HCT116 (cell line): ENCODE results near the gene UVSSA. TPM values are rescaled to one million over a fixed set of nuclear protein-coding genes. Genes with fewer than 3 reads are reported as not detected.

Source experiments
- ATAC-seq: fragments of 200-7000 bp; cut with Tn5 transposase; 2 replicates; pipeline ENCODE4 v1.9.1; 2020; ENCODE audit warnings: mild to moderate bottlenecking, moderate library complexity
- BruUV-seq: library from RNA; stranded (reverse); fragments of 400-500 nt; replicated peaks from 2 replicates; lab custom pipeline; 2021; lab: Mats Ljungman, UMichigan
- CTCF ChIA-PET: fragments of 300-600 bp; sonication (Branson Sonifier 250); formaldehyde crosslinking; loops from one replicate; lab custom pipeline; 2021; ENCODE audit warnings: antibody characterized with exemption; lab: Charles Lee
- POLR2A ChIA-PET: fragments of 300-600, 350-600 bp; sonication (Branson Sonifier 250); formaldehyde crosslinking; loops from one replicate; lab custom pipeline; 2021; ENCODE audit warnings: antibody characterized with exemption; lab: Charles Lee
- RAD21 ChIA-PET, 2 experiments: fragments of 300-600 bp; sonication (Branson Sonifier 250); formaldehyde crosslinking; loops; one replicate each; lab custom pipeline; 2023; ENCODE audit warnings: low total read pairs in 2 of 2; ENCODE audit not compliant: uncharacterized antibody in 2 of 2, unreplicated experiment in 2 of 2, low non-redundant PET in 1 of 2; lab: Charles Lee
- DNase-seq: peaks from one replicate; pipeline ENCODE4 v3.0.0-alpha.2; 2010; ENCODE audit warnings: low read depth, low spot score
- H2AFZ ChIP-seq: fragments of 200-600 bp; shearing (Covaris generic), sonication (generic); 2 replicates; pipeline ENCODE4 v1.6.1; 2017; ENCODE audit warnings: low read depth, mixed run types, mixed read lengths, antibody characterized with exemption, low read length; ENCODE audit not compliant: poor library complexity, severe bottlenecking
- H3K27ac ChIP-seq: 2 replicates; pipeline ENCODE4 v1.5.1; 2012; ENCODE audit warnings: low read depth, low read length
- H3K27me3 ChIP-seq: fragments of 200-600 bp; sonication (generic); 2 replicates; pipeline ENCODE4 v1.6.1; 2016; ENCODE audit warnings: mixed run types, low read length, mixed read lengths; ENCODE audit not compliant: insufficient read depth
- H3K36me3 ChIP-seq, 2 experiments: fragments of 200-500 bp in 1 of 2; fragments of 200-600 bp in 1 of 2; sonication (Bioruptor generic) in 1 of 2; sonication (generic) in 1 of 2; 2 replicates each; pipeline versions ENCODE4 v1.5.1 to v1.6.1; 2014 to 2016; ENCODE audit warnings: low read length in 2 of 2, inconsistent platforms in 1 of 2, mixed read lengths in 1 of 2, mixed run types in 1 of 2; ENCODE audit not compliant: insufficient read depth in 2 of 2, control insufficient read depth in 1 of 2
- H3K4me1 ChIP-seq, 2 experiments: fragments of 200-600 bp in 1 of 2; sonication (generic) in 1 of 2; 2 replicates each; pipeline versions ENCODE4 v1.5.1 to v1.6.1; 2012 to 2017; ENCODE audit warnings: low read length in 2 of 2, inconsistent platforms in 1 of 2, mild to moderate bottlenecking in 1 of 2, mixed read lengths in 1 of 2, mixed run types in 1 of 2, moderate library complexity in 1 of 2; ENCODE audit not compliant: insufficient read depth in 2 of 2, control insufficient read depth in 1 of 2
- H3K4me2 ChIP-seq: fragments of 200-600 bp; sonication (generic); 2 replicates; pipeline ENCODE4 v1.6.1; 2017; ENCODE audit warnings: mixed run types, low read length, mixed read lengths
- H3K4me3 ChIP-seq, 2 experiments: fragments of 200-600 bp in 1 of 2; sonication (generic) in 1 of 2; replicated peaks in 1 of 2; 2 replicates each; pipeline ENCODE4 v1.5.1; 2011 to 2016; ENCODE audit warnings: low read length in 2 of 2, control low read depth in 1 of 2, low read depth in 1 of 2, mild to moderate bottlenecking in 1 of 2, mixed read lengths in 1 of 2, mixed run types in 1 of 2
- H3K79me2 ChIP-seq: fragments of 200-600 bp; sonication (generic); 2 replicates; pipeline ENCODE4 v1.6.1; 2017; ENCODE audit warnings: mild to moderate bottlenecking, mixed run types, low read length, moderate library complexity, mixed read lengths; ENCODE audit not compliant: insufficient read depth
- H3K9ac ChIP-seq: fragments of 200-600 bp; sonication (generic); 2 replicates; pipeline ENCODE4 v1.6.1; 2016; ENCODE audit warnings: low read length, mixed read lengths
- H3K9me2 ChIP-seq: fragments of 200-600 bp; sonication (generic), shearing (Covaris generic); 2 replicates; pipeline ENCODE4 v1.6.1; 2017; ENCODE audit warnings: mixed run types, mild to moderate bottlenecking, moderate library complexity; ENCODE audit not compliant: insufficient read depth
- H3K9me3 ChIP-seq, 2 experiments: fragments of 200-500 bp in 1 of 2; fragments of 200-600 bp in 1 of 2; sonication (Bioruptor generic) in 1 of 2; sonication (generic) in 1 of 2; 2 replicates each; pipeline ENCODE4 v1.6.1; 2014 to 2017; ENCODE audit warnings: low read length in 2 of 2, mixed read lengths in 2 of 2, inconsistent platforms in 1 of 2, low read depth in 1 of 2, mild to moderate bottlenecking in 1 of 2, mixed run types in 1 of 2, moderate library complexity in 1 of 2; ENCODE audit not compliant: control insufficient read depth in 1 of 2, insufficient read depth in 1 of 2
- H4K20me1 ChIP-seq: fragments of 200-600 bp; sonication (generic), shearing (Covaris generic); 2 replicates; pipeline ENCODE4 v1.6.1; 2017; ENCODE audit warnings: mixed run types, mild to moderate bottlenecking, moderate library complexity; ENCODE audit not compliant: insufficient read depth
- CBX3 ChIP-seq: IDR thresholded peaks from 2 replicates; pipeline ENCODE4 v1.6.1; 2012; ENCODE audit warnings: low read depth
- CEBPB ChIP-seq: IDR thresholded peaks from 2 replicates; pipeline ENCODE4 v1.6.1; 2012; ENCODE audit warnings: low read depth
- ELF1 ChIP-seq: IDR thresholded peaks from 2 replicates; pipeline ENCODE4 v1.6.1; 2012; ENCODE audit warnings: low read depth, borderline replicate concordance
- EZH2 ChIP-seq: fragments of 200-600 bp; sonication (generic); IDR thresholded peaks from 2 replicates; pipeline ENCODE4 v1.6.1; 2017; ENCODE audit warnings: antibody characterized with exemption, mixed run types
- EZH2phosphoT487 ChIP-seq: fragments of 200-600 bp; IDR thresholded peaks from 2 replicates; pipeline ENCODE4 v1.6.1; 2018; ENCODE audit warnings: antibody characterized with exemption, borderline replicate concordance
- FOSL1 ChIP-seq: IDR thresholded peaks from 2 replicates; pipeline ENCODE4 v1.6.1; 2012; ENCODE audit warnings: low read depth
- POLR2A ChIP-seq: IDR thresholded peaks from 2 replicates; pipeline ENCODE4 v1.7.0; 2011; ENCODE audit warnings: borderline replicate concordance; ENCODE audit not compliant: insufficient read depth, insufficient read length; ENCODE audit errors: extremely low read depth
- POLR2AphosphoS5 ChIP-seq: IDR thresholded peaks from 2 replicates; pipeline ENCODE4 v1.6.1; 2011; ENCODE audit warnings: mild to moderate bottlenecking, low read depth, low read length, moderate library complexity
- SIN3A ChIP-seq: IDR thresholded peaks from 2 replicates; pipeline ENCODE4 v1.6.1; 2012; ENCODE audit warnings: low read depth
- SRF ChIP-seq: IDR thresholded peaks from 2 replicates; pipeline ENCODE4 v1.6.1; 2012; ENCODE audit warnings: low read depth
- TCF7L2 ChIP-seq: IDR thresholded peaks from 2 replicates; pipeline ENCODE4 v1.7.0; 2011; ENCODE audit warnings: borderline replicate concordance, inconsistent platforms; ENCODE audit not compliant: insufficient read depth, insufficient read length; ENCODE audit errors: extremely low read depth
- YY1 ChIP-seq: IDR thresholded peaks from 2 replicates; pipeline ENCODE4 v1.6.1; 2011; ENCODE audit warnings: low read length, low read depth, moderate library complexity, mild to moderate bottlenecking; ENCODE audit not compliant: insufficient replicate concordance; ENCODE audit errors: extremely low read depth
- ZFX ChIP-seq: fragments of 450-650 bp; IDR thresholded peaks from 2 replicates; pipeline ENCODE4 v1.6.1; 2017
- ZNF274 ChIP-seq: fragments of 200-500 bp; sonication (Bioruptor generic); IDR thresholded peaks from 2 replicates; pipeline ENCODE4 v1.6.1; 2014; ENCODE audit warnings: mild to moderate bottlenecking, low read depth, low read length, inconsistent platforms
- intact Hi-C: fragments of 100-400 bp; cut with micrococcal nuclease; formaldehyde crosslinking; loops from 2 replicates; pipeline ENCODE4 v1.10.0; 2022
- total RNA-seq: library from RNA; stranded (reverse); gene quantifications from one replicate; pipeline ENCODE4 v1.2.1, GENCODE V29; 2021; ENCODE audit not compliant: unreplicated experiment
- TF ChIP-seq, protein P1 (sequence below): IDR thresholded peaks from 2 replicates; pipeline ENCODE4 v1.6.1; 2011; ENCODE audit warnings: mild to moderate bottlenecking, low read length, moderate library complexity; ENCODE audit not compliant: insufficient replicate concordance; ENCODE audit errors: extremely low read depth
- TF ChIP-seq, protein P2 (sequence below), 3 experiments: fragments of 200-600 bp in 1 of 3; sonication (generic) in 1 of 3; IDR thresholded peaks in 2 of 3; conservative IDR thresholded peaks in 1 of 3; 2 replicates each; pipeline ENCODE4 v1.5.1; 2012 to 2017; ENCODE audit warnings: low read depth in 2 of 3, low read length in 2 of 3, antibody characterized with exemption in 1 of 3, borderline replicate concordance in 1 of 3, control low read depth in 1 of 3, mild to moderate bottlenecking in 1 of 3, mixed read lengths in 1 of 3, mixed run types in 1 of 3, moderate library complexity in 1 of 3; ENCODE audit not compliant: insufficient read depth in 1 of 3
- TF ChIP-seq, protein P3 (sequence below): IDR thresholded peaks from 2 replicates; pipeline ENCODE4 v1.6.1; 2012

Gene UVSSA
- total RNA-seq, 1 experiment from 2014 or later, result 30.5 TPM

DNA sequence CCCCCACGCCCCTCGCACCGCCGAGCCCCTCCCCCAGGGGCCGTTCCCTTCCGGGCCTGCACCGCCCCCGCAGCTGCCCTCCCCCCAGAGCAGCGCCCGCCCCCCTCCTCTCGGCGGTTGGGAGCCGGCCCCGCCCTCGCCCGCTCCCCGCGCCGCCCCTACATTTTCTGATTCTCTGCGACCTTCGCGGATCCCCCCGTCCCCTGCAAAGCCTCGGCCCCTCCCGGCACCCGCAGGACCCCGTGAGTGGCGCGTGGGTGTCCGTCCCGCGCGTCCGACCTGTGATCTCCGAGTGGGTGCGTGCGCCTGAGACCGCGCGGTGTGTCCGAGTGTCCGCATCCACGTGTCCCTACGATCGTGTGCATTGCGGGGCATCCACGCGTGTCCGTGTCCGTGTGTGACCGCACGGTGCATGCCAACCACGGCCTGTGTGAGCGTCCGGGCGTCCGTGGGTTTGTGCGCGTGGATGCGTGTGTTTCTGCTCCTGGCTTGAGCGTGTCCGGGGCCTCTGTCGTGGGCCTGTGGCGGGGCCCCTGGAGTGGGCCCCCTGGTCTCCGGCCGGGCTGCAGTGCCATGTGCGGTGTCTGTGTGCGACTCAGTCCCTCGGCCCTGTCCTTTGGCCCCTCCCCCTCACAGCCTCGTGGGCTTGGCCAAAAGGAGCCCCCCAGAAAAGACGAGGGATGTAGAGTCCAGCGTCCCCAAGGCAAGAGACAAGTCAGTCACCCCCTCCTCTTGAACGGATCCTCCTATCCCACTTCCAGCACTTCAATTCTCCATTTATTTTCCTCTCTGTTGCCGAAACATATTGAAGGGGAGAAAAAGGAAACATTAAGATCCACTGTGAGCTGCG, 68.0 kb downstream of the UVSSA start:
- intact Hi-C loops, result no loop called here

DNA sequence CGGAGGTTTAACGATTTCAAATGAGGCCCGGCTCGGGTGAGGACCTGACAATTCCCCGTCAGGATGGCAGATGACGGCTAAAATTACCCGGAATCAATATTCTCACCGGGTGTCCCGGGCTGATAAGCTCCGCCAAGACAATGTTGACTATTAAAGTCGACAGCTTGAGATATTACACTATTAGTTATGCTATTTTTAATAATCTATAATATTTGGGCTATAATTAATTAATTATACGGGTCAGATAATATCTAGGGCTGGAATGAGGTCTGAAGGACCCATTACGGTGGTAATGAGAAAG, 68.6 kb downstream of the UVSSA start:
- H3K27ac ChIP-seq, result no peak overlapping the region
- BruUV-seq, result no TSS peak
- no peaks in the 10 kb centered on the region for H3K36me3 ChIP-seq
- no peak for ATAC-seq
- RAD21 ChIA-PET, result no interaction called here
- POLR2A ChIA-PET, result no interaction called here
- TF ChIP-seq ELF1 (no peak), EZH2 (no peak), SIN3A (no peak), EZH2phosphoT487 (no peak), FOSL1 (no peak), CBX3 (no peak), YY1 (no peak)
- TF ChIP-seq, protein P1, sequence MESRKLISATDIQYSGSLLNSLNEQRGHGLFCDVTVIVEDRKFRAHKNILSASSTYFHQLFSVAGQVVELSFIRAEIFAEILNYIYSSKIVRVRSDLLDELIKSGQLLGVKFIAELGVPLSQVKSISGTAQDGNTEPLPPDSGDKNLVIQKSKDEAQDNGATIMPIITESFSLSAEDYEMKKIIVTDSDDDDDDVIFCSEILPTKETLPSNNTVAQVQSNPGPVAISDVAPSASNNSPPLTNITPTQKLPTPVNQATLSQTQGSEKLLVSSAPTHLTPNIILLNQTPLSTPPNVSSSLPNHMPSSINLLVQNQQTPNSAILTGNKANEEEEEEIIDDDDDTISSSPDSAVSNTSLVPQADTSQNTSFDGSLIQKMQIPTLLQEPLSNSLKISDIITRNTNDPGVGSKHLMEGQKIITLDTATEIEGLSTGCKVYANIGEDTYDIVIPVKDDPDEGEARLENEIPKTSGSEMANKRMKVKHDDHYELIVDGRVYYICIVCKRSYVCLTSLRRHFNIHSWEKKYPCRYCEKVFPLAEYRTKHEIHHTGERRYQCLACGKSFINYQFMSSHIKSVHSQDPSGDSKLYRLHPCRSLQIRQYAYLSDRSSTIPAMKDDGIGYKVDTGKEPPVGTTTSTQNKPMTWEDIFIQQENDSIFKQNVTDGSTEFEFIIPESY, result no peak
- TF ChIP-seq, protein P2, sequence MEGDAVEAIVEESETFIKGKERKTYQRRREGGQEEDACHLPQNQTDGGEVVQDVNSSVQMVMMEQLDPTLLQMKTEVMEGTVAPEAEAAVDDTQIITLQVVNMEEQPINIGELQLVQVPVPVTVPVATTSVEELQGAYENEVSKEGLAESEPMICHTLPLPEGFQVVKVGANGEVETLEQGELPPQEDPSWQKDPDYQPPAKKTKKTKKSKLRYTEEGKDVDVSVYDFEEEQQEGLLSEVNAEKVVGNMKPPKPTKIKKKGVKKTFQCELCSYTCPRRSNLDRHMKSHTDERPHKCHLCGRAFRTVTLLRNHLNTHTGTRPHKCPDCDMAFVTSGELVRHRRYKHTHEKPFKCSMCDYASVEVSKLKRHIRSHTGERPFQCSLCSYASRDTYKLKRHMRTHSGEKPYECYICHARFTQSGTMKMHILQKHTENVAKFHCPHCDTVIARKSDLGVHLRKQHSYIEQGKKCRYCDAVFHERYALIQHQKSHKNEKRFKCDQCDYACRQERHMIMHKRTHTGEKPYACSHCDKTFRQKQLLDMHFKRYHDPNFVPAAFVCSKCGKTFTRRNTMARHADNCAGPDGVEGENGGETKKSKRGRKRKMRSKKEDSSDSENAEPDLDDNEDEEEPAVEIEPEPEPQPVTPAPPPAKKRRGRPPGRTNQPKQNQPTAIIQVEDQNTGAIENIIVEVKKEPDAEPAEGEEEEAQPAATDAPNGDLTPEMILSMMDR (IDR thresholded peaks at IDR 0.05 in 2 of 3, conservative IDR thresholded peaks at IDR 0.05 in 1 of 3; ENCODE audit: borderline replicate concordance in 1 of 3, insufficient read depth in 1 of 3, low read depth in 2 of 3, low read length in 2 of 3), result no peak
- TF ChIP-seq, protein P3, sequence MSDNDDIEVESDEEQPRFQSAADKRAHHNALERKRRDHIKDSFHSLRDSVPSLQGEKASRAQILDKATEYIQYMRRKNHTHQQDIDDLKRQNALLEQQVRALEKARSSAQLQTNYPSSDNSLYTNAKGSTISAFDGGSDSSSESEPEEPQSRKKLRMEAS, result no peak
- H3K4me1 ChIP-seq, result no peaks in the 10 kb centered on the region
- CTCF ChIA-PET, result no interaction called here
- no peak overlapping the region for H3K4me3 ChIP-seq
- no peak for DNase-seq
- H3K9me2 ChIP-seq, result no peaks in the 10 kb centered on the region
- no peak overlapping the region for H2AFZ ChIP-seq
- intact Hi-C loops, result no loop called here
- no peaks in the 10 kb centered on the region for H3K9me3 ChIP-seq
- H4K20me1 ChIP-seq, result no peaks in the 10 kb centered on the region
- no peaks in the 10 kb centered on the region for H3K79me2 ChIP-seq
- H3K9ac ChIP-seq, result no peak overlapping the region
- no peak overlapping the region for H3K4me2 ChIP-seq
- 0 out of 2 replicates have a peak, but pooled peaks cover 1% of the 10 kb centered on the region for H3K27me3 ChIP-seq

More for the DNA sequence above, 68.0 kb downstream of the UVSSA start:
- no peak for ATAC-seq
- POLR2A ChIA-PET, result no interaction called here
- H3K79me2 ChIP-seq, result no peaks in the 10 kb centered on the region
- H3K27me3 ChIP-seq, result no peaks in the 10 kb centered on the region
- no peak overlapping the region for H3K4me2 ChIP-seq
- H3K9me3 ChIP-seq, result no peaks in the 10 kb centered on the region
- CTCF ChIA-PET, result no interaction called here
- H4K20me1 ChIP-seq, result no peaks in the 10 kb centered on the region
- no peak for DNase-seq
- no TSS peak for BruUV-seq
- H3K36me3 ChIP-seq, result no peaks in the 10 kb centered on the region
- H3K9ac ChIP-seq, result no peak overlapping the region
- no peak overlapping the region for H3K27ac ChIP-seq
- no peak for TF ChIP-seq POLR2AphosphoS5
- TF ChIP-seq POLR2A, result no peak
- no peak for TF ChIP-seq CBX3
- TF ChIP-seq CEBPB, result no peak
- no peak for TF ChIP-seq ZNF274
- no peak for TF ChIP-seq SIN3A
- no peak for TF ChIP-seq YY1
- TF ChIP-seq EZH2phosphoT487, result no peak
- TF ChIP-seq ZFX, result no peak
- TF ChIP-seq SRF, result no peak
- TF ChIP-seq TCF7L2, result no peak
- RAD21 ChIA-PET, result no interaction called here
- no peaks in the 10 kb centered on the region for H3K9me2 ChIP-seq
- H3K4me1 ChIP-seq, result no peaks in the 10 kb centered on the region
- no peak overlapping the region for H2AFZ ChIP-seq
- H3K4me3 ChIP-seq, result no peak overlapping the region
